Endodermal cell (in vitro differentiated cells): Measurements from ENCODE around the gene ATF2. TPM values are rescaled to one million over a fixed set of nuclear protein-coding genes. Genes with fewer than 3 reads are reported as not detected.

Source experiments
- DNase-seq: peaks from one replicate; pipeline ENCODE4 v3.0.0-alpha.2; 2017
- H3K27ac ChIP-seq: 2 replicates; pipeline ENCODE4 v1.5.1; 2013; ENCODE audit warnings: mild to moderate bottlenecking, low read depth, low read length, moderate library complexity
- H3K27me3 ChIP-seq: 2 replicates; pipeline ENCODE4 v1.6.1; 2013; ENCODE audit warnings: mild to moderate bottlenecking, low read length, moderate library complexity; ENCODE audit not compliant: insufficient read depth, control insufficient read depth, poor library complexity, severe bottlenecking
- H3K36me3 ChIP-seq: 2 replicates; pipeline ENCODE4 v1.7.0; 2013; ENCODE audit warnings: mild to moderate bottlenecking, low read length, moderate library complexity; ENCODE audit not compliant: control insufficient read depth, insufficient read depth
- H3K4me1 ChIP-seq: one replicate; pipeline ENCODE4 v1.7.0; 2013; ENCODE audit warnings: low read length; ENCODE audit not compliant: control insufficient read depth, insufficient read depth
- H3K4me3 ChIP-seq: 2 replicates; pipeline ENCODE4 v1.5.1; 2013; ENCODE audit warnings: mild to moderate bottlenecking, low read length, moderate library complexity
- H3K9ac ChIP-seq: 2 replicates; pipeline ENCODE4 v1.6.1; 2013; ENCODE audit warnings: mild to moderate bottlenecking, low read length, moderate library complexity; ENCODE audit not compliant: poor library complexity, severe bottlenecking; ENCODE audit errors: extremely low read depth
- H3K9me3 ChIP-seq: 2 replicates; pipeline ENCODE4 v1.6.1; 2013; ENCODE audit warnings: mild to moderate bottlenecking, low read length, moderate library complexity; ENCODE audit not compliant: control insufficient read depth
- H3K27ac Mint-ChIP-seq: 2 replicates; pipeline ENCODE4 v1.8.0; 2020; ENCODE audit warnings: mixed read lengths
- H3K27me3 Mint-ChIP-seq: 2 replicates; pipeline ENCODE4 v1.8.0; 2021; ENCODE audit warnings: mild to moderate bottlenecking, mixed read lengths; ENCODE audit not compliant: insufficient read depth
- H3K36me3 Mint-ChIP-seq: 2 replicates; pipeline ENCODE4 v1.8.0; 2020; ENCODE audit warnings: low read depth, mixed read lengths
- H3K4me1 Mint-ChIP-seq: 2 replicates; pipeline ENCODE4 v1.8.0; 2020; ENCODE audit warnings: mixed read lengths
- H3K4me3 Mint-ChIP-seq: 2 replicates; pipeline ENCODE4 v1.8.0; 2020; ENCODE audit warnings: mild to moderate bottlenecking, moderate library complexity, mixed read lengths
- H3K9me3 Mint-ChIP-seq: 2 replicates; pipeline ENCODE4 v1.8.0; 2020; ENCODE audit warnings: mild to moderate bottlenecking, mixed read lengths
- WGBS, 2 experiments: methylation state at CpG; one replicate each; pipeline versions ENCODE4 v1.1.5 to v1.1.7; 2013; ENCODE audit warnings: missing lambda C conversion rate in 2 of 2, mixed read lengths in 1 of 2; ENCODE audit not compliant: insufficient coverage in 1 of 2, insufficient read length in 1 of 2; 5-methylcytosine and 5-hydroxymethylcytosine counted together
- total RNA-seq, 2 donors: library from RNA; stranded (reverse); fragmentation: NEBNext Ultra II Directional in 1 of 2; extraction: Animal tissue kit (Norgen Biotek cat#: 25700) in 1 of 2; gene quantifications; 2 replicates in 1 of 2; 3 replicates in 1 of 2; pipeline ENCODE4 v1.2.1, GENCODE V29; 2021
- TF ChIP-seq, protein P1 (sequence below): fragments of 200-600 bp; sonication (generic); conservative IDR thresholded peaks from 2 replicates; pipeline ENCODE4 v1.5.0; 2021; ENCODE audit warnings: antibody characterized with exemption, mild to moderate bottlenecking

Gene ATF2
- total RNA-seq, 2 donors from 2014 or later = 53.0 to 56.0 TPM

DNA sequence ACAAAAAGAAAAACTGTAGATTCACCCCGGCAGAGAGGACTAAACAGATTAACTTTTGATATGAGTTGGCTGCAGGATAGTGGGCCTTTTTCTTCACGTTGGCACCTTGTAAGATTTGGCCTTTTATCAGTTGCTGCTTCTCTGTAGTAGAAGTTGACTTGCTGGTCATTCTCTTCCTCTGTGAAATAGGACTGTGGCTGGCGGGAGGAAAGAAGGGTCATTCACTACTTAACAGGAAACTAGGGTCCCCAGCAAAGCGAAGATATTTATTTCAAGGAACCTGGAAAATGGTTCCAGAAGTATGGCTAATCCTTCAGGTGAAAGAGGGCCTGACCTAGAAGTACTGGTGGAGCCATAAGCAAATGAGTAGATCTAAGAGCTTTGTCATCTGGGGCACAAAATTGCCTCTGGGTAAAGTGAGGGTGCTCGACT lies 13.9 kb upstream of the ATF2 start:
- H3K4me1 ChIP-seq = no peaks in the 10 kb centered on the region
- Mint-ChIP-seq H3K27me3 (no peaks in the 10 kb centered on the region), H3K9me3 (no peaks in the 10 kb centered on the region), H3K4me3 (peak overlapping the region; percentile 97), H3K4me1 (peaks cover 9% of the 10 kb centered on the region), H3K27ac (peak overlapping the region; percentile 57), H3K36me3 (peaks cover 25% of the 10 kb centered on the region)
- H3K4me3 ChIP-seq = peak overlapping the region; percentile 98
- peaks cover 31% of the 10 kb centered on the region for H3K36me3 ChIP-seq
- 71 to 72% methylated on average over 5 of the region's 5 CpGs for WGBS, 2 experiments
- H3K27ac ChIP-seq = no peak overlapping the region
- no peak overlapping the region for H3K9ac ChIP-seq
- TF ChIP-seq, protein P1, sequence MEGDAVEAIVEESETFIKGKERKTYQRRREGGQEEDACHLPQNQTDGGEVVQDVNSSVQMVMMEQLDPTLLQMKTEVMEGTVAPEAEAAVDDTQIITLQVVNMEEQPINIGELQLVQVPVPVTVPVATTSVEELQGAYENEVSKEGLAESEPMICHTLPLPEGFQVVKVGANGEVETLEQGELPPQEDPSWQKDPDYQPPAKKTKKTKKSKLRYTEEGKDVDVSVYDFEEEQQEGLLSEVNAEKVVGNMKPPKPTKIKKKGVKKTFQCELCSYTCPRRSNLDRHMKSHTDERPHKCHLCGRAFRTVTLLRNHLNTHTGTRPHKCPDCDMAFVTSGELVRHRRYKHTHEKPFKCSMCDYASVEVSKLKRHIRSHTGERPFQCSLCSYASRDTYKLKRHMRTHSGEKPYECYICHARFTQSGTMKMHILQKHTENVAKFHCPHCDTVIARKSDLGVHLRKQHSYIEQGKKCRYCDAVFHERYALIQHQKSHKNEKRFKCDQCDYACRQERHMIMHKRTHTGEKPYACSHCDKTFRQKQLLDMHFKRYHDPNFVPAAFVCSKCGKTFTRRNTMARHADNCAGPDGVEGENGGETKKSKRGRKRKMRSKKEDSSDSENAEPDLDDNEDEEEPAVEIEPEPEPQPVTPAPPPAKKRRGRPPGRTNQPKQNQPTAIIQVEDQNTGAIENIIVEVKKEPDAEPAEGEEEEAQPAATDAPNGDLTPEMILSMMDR = no peak
- no peaks in the 10 kb centered on the region for H3K27me3 ChIP-seq
- no peaks in the 10 kb centered on the region for H3K9me3 ChIP-seq
- no peak for DNase-seq

DNA sequence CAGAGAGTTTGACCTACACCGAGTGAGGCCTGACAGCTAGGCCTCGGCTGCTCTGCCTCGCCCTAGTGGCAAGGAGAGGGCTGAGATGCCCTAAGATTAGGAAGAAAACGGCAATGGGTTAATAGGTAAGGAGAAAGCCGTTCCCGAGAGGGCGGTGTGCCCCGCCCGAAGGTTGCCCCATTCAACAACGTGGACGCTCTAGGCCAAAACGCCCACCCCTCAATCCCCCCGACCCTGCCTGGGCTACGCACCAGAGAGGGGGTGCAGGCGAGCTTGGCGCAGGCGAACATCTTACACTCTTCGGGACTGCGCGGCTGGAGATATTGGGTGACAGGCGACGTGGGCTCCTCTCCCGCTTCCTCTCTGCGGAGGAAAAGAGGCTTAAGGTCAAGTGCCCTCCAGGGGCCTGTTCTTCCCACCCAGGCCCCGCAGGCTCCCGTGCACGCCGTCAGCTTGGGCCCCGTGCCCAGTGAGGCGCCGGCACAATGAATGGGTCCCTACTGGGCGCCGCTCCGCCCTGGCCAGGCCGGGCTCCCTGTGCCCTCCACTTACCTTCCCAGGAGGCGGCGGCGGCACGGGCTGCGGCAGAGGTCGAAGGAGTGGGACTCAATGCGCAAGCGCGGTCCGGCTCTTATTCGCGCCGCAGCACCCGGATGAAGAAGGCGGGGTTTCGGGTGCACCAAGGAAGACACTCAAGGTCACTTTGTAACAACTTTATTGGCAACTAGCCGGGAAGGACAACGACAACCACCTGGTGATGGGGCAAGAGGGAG lies 13.3 kb upstream of the ATF2 start, which contains the start of gene ATP5MC3:
Gene ATP5MC3 (minus strand): TSS at position 607 of the 773 bp plus-strand sequence. CDS start 317 bp downstream, at position 290.
- Histone ChIP-seq H3K4me1 (no peaks in the 10 kb centered on the region), H3K36me3 (peaks cover 36% of the 10 kb centered on the region), H3K27ac (peak within 1 kb of the TSS; percentile 20), H3K9ac (peak within 1 kb of the TSS; percentile 87), H3K27me3 (no peaks in the 10 kb centered on the region), H3K9me3 (no peaks in the 10 kb centered on the region), H3K4me3 (peak within 1 kb of the TSS; percentile 98)
- Mint-ChIP-seq H3K27ac (peak within 1 kb of the TSS; percentile 78), H3K4me1 (peaks cover 9% of the 10 kb centered on the region), H3K4me3 (peak within 1 kb of the TSS; percentile 97), H3K9me3 (no peaks in the 10 kb centered on the region), H3K27me3 (no peaks in the 10 kb centered on the region), H3K36me3 (peaks cover 30% of the 10 kb centered on the region)
- TF ChIP-seq, protein P1 = peak; percentile 41
- DNase-seq = peak; percentile 98
- WGBS, 2 experiments = 0% methylated on average over 20 to 53 of the region's 53 CpGs

DNA sequence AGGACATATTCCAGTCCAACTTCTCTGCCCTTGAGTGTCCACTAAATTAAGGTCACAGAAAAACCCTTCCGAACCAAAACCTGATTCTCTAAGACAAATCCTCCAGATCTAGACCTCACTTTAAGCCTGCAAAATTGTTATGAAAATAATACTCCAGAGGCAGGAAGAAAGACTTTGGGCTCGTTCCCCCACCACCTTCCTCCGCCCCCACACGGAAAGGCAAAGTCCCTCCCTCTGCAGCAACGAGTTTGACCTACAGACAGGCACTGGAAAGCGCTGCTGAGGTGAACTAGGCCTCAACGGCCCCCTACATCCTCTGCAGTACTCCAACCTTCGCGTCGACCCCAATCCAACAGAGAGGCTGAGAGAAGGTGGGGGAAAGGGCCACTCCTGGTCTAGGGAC lies 12.7 kb upstream of the ATF2 start:
- Mint-ChIP-seq H3K9me3 (no peaks in the 10 kb centered on the region), H3K36me3 (peaks cover 30% of the 10 kb centered on the region), H3K27ac (peak overlapping the region; percentile 78), H3K27me3 (no peaks in the 10 kb centered on the region), H3K4me3 (peak overlapping the region; percentile 97), H3K4me1 (peaks cover 9% of the 10 kb centered on the region)
- Histone ChIP-seq H3K27me3 (no peaks in the 10 kb centered on the region), H3K27ac (no peak overlapping the region), H3K9me3 (no peaks in the 10 kb centered on the region), H3K9ac (peak overlapping the region; percentile 87), H3K4me3 (peak overlapping the region; percentile 98), H3K36me3 (peaks cover 40% of the 10 kb centered on the region), H3K4me1 (no peaks in the 10 kb centered on the region)
- WGBS, 2 experiments = 7 to 60% methylated on average over 1 to 10 of the region's 10 CpGs
- peak; percentile 77 for DNase-seq
- TF ChIP-seq, protein P1 = no peak
